NCI-H345 (cell line): ENCODE results near the gene PRDM7.
"Not testable (repeated sequence)": the region's sequence is repeated elsewhere in the genome, so short reads cannot be mapped to it uniquely, and the experiment has no call there.

Experiments
- DNase-seq: peaks from one replicate; lab custom pipeline; 2025; lab: John Stamatoyannopoulos, UW

PRDM7 gene

DNA sequence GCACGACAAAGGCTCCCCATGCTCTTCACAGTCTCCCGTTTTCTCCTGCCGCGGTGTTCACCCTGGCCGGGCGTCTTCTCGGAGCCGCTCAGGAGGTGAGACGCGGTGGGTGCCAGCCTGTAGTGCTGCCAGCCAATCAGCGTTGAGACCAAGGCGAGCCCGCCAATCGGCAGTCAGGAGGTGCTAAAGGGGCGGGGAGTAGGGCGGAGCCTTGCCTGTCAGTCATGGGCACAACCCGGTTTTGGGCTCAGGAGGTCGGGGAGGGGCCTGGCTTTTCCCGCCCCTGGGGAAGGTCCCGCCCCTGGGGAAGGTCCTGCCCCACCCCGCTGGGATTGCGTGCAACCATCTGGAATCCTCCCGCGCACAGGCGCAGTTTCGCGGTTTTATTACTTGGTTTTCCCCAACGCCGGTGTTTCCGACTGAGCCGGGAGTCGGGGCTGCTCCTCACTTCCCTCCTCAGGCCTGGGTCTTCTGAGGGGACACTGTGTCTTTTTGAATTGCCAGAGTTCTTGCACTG lies at the start of gene PRDM7:
PRDM7 (minus strand) TSS at position 92 of the 517 bp plus-strand sequence. CDS start 1,421 bp downstream, outside the sequence.
- DNase-seq, result peak; percentile 93

DNA sequence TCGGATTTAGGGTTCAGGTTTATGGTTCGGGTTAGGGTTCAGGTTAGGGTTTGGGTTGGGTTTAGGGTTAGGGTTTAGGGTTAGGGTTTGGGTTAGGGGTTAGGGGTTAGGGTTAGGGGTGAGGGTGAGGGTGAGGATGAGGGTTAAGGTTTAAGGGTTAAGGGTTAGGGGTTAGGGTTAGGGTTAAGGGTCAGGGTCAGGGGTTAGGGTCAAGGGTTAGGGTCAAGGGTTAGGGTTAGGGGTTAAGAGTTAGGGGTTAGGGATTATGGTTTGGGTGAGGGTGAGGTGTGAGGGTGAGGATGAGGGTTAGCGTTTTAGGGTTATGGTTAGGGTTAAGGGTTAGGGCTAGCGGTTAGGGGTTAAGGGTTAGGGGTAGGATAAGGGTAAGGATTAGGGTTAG lies 44.7 kb upstream of the PRDM7 start:
- DNase-seq, result not testable (repeated sequence)

GRCh38 chr16:90107617-90108016 lies 30.5 kb upstream of the PRDM7 start:
- DNase-seq, result not testable (repeated sequence)

DNA sequence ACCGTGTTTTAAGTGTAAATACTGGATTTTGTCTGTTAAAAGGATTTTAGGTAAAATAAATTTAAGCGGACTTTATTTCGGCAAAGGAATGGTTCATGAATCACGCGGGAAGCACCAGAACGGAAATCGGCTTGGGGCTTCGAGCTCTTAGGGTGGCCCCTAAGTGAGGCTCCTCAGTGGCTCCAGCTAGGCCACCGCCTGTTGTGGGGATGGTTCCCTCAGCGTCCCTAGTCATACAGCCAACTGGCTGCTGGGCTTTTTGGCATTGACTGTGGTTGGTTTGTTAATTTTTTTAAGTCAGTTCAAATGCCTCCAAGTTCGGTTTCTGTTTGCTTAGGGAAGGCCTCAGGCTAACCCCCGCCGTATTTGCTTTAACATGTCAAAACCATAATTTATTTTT lies 29.9 kb upstream of the PRDM7 start:
- not testable (repeated sequence) for DNase-seq

- DNase-seq, result not testable (repeated sequence)
These were observed 29.1 kb upstream of the PRDM7 start for GRCh38 chr16:90106271-90106670.

- not testable (repeated sequence) for DNase-seq
These were observed 27.6 kb upstream of the PRDM7 start for GRCh38 chr16:90104725-90105124.

DNA sequence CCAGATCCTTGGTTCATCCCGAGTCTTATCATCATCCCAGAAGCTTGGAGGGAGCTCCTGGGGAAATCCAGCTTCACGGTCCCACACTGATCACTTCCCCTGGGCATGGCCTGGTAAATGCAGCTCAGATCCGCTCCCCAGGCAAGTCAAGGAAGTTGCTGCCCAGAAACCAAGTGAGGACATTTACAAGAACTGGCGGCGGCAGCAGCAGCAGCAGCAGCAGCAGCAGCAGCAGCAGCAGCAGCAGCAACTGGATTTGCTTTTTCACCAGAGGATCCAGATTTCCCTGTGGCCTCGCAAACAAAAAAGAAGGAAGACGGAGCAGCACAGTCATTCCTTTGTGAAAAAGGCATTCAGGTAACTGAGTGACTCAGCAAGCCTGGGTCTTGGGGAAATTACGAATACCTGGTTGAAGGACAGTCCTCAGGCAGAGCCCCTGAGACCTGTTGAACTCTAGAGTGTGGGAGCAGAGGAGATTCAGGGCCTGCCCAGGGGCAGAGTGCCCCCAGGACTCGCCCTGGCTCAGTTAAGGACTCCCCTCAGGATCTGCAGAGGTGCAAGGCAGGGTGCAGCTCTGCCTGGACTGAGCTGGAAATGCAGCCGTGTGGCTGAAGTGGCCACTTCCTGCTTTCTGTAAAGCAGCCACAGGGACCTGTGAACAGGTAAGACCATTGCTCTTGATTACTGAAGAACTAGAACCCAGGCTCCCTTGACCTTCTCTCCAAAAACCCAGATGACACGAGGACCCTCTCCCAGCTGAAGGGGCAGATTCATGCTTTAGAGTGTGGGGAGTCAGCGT lies 25.2 kb upstream of the PRDM7 start:
- not testable (repeated sequence) for DNase-seq

GRCh38 chr16:90101332-90101731 lies 24.2 kb upstream of the PRDM7 start:
- not testable (repeated sequence) for DNase-seq

- DNase-seq, result not testable (repeated sequence)
These were observed 23.7 kb upstream of the PRDM7 start for GRCh38 chr16:90100790-90101189.

DNA sequence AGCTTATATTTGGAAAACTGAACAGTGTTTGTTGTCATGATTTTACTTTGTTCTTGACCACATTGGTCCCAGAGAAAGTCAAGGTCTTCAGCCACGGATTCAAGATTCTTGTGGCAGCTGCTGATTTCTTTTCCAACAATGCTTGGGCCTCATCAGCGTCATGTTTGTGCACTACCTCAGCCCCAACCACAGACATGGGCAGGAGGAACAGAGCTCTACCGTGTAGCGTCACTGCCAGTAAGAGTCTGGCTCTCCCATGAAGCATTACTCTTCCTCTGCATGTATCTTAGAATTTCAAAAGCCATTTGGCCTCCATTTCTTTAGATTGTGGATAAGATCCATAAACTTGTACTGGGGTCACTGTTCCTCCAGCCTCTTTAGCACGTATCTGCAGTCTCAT lies 23.1 kb upstream of the PRDM7 start:
- not testable (repeated sequence) for DNase-seq

- DNase-seq, result not testable (repeated sequence)
These were observed 21.8 kb upstream of the PRDM7 start for GRCh38 chr16:90098936-90099335.

DNA sequence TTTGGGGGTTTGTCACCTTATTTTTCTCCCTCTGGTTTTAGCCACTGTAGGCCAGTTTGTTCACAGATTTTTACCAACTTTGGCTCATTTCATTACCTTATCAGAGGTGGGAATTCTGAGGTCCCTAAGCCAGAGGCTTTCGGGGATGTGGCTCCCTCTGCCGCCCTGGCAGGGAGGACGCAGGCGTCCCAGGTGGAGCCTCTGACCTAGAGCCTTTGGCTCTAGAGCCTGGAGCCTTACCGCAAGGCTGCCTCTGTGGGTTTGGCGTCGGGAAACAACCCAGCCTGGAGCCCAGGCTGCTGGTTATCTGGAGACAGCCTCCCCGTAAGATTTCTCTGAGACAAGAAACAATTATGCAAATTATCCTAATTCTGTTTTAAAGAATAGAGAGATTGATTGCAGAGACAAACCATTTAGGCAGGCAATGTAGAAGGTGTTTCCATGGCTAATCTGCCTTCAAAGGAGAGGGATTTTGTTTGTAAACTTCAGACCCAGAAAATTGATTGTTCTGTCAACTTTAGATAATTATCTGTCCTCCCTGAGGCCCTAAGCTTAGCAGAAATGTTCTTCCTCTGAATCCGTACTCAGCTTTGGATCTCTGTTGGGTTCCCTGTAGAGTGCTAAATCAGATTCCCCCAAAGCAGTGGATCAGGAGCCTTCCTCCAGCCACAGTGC lies 20.0 kb upstream of the PRDM7 start:
- DNase-seq, result not testable (repeated sequence)

- not testable (repeated sequence) for DNase-seq
These were observed 17.7 kb upstream of the PRDM7 start for GRCh38 chr16:90094791-90095190.

DNA sequence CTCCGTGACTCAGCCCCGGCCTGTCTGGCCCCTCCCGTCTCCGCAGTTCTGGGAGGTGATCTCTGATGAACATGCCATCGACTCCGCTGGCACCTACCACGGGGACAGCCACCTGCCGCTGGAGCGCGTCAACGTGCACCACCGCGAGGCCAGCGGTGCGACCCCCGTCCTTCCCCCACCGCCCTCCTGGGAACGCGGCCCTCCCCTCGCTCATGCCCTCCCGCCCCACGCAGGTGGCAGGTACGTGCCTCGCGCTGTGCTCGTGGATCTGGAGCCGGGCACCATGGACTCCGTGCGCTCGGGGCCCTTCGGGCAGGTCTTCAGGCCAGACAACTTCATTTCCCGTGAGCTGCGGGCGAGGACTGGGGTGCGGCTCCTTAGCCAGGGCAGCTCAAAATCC lies 17.2 kb upstream of the PRDM7 start:
- not testable (repeated sequence) for DNase-seq

GRCh38 chr16:90093799-90094198 lies 16.7 kb upstream of the PRDM7 start:
- not testable (repeated sequence) for DNase-seq

- DNase-seq, result not testable (repeated sequence)
These were observed 15.7 kb upstream of the PRDM7 start for GRCh38 chr16:90092781-90093180.

- DNase-seq, result no peak
These were observed 7.3 kb upstream of the PRDM7 start for GRCh38 chr16:90084215-90084950.

DNA sequence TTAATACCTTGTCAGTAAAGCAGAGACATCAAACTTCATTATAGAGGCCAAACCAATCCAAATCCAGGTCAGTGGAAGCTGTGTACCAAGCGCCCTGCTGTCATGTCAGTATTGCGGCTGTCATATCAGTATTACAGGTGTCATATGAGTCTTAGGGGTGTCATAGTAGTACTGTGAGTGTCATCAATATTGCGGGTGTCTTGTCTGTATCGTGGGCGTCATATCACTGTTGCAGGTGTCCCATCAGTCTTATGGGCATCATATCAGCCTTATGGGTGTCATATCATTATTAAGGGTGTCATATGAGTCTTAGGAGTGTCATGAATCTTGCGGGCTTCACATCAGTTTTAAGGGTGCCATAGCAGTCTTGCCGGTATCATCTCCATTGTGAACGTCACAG lies 6.0 kb upstream of the PRDM7 start:
- DNase-seq, result no peak

GRCh38 chr16:90081606-90081970 lies 4.5 kb upstream of the PRDM7 start:
- DNase-seq, result no peak

DNA sequence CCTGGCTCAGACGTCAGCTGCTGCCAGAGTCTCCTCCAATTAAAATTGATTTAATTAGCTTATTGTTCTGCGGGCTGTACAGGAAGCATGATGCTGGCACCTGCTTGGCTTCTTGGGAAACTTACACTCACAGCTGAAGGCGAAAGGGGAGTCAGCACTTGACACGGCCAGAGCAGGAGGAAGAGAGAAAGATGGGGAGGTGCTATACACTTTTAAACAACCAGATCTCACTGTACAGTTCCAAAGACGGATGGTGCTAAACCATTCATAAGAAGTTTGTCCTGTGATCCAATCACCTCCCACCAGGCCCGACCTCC lies 1.4 kb upstream of the PRDM7 start:
- no peak for DNase-seq

DNA sequence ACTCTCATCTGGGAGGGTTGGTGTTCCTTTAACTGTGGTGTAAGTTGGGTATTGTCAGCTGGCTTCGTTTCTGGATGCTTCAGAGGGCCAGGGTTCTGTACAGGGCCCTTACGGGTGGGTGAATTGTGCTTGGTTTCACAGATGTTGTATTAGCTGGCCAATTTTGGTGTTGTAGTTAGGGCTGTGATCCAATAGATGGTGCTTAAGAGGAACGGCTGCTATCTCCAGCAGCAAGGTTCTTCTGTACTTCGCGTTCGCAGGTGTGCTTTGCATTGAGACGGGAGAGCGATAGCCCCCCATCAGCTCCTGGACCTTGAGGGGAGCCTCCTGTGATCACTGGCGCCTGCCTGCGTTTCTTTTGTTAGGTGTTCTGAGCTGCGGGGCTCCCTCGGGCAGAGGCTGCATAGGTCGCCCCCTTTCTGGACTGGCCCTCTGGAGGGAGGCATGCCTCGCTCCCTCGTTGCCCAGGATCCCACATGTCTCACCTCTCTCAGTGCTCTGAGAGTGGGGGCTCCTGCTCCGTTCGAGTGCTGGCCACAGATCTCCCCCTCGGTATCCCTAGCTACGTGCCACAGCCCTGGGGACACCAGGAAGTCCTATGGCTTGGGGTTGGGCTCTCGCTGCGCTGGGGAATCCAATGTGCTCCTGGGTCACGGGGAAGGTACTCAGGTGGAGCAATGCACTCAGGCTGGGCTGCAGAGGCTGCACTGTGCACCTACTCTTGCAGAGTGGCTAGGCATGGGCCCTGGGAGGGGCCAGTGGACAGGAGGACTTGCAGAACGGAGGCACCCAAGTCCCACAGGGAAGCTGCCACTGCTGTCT lies 837 bp upstream of the PRDM7 start:
- peak; percentile 33 for DNase-seq
